Right cardiac atrium (tissue), 5 donors: ENCODE results near the gene ZCCHC13. TPM values are rescaled to one million over a fixed set of nuclear protein-coding genes. Genes with fewer than 3 reads are reported as not detected.
"Not testable (repeated sequence)": the region's sequence is repeated elsewhere in the genome, so short reads cannot be mapped to it uniquely, and the experiment has no call there.

Source experiments
- ATAC-seq, 2 donors: fragments of 200-7000 bp; cut with Tn5 transposase; one replicate each; pipeline versions ENCODE4 v1.8.0 to v1.9.1; 2020; ENCODE audit warnings: moderate library complexity in 2 of 2, mild to moderate bottlenecking in 1 of 2
- DNase-seq, 3 donors: peaks; one replicate each; pipeline ENCODE4 v3.0.0-alpha.2; 2020
- H3K27ac ChIP-seq: one replicate; pipeline ENCODE4 v1.5.1; 2013; ENCODE audit warnings: mild to moderate bottlenecking, low read length, control low read depth, moderate library complexity
- H3K27me3 ChIP-seq: one replicate; pipeline ENCODE4 v1.6.1; 2013; ENCODE audit not compliant: control insufficient read depth, insufficient read depth
- H3K4me1 ChIP-seq: one replicate; pipeline ENCODE4 v1.6.1; 2013; ENCODE audit warnings: low read length; ENCODE audit not compliant: control insufficient read depth, insufficient read depth
- H3K4me3 ChIP-seq: one replicate; pipeline ENCODE4 v1.5.1; 2013; ENCODE audit warnings: low read length, control low read depth
- H3K9me3 ChIP-seq: one replicate; pipeline ENCODE4 v1.6.1; 2013; ENCODE audit warnings: low read length; ENCODE audit not compliant: control insufficient read depth
- WGBS: extraction: QIAGEN DNeasy Blood & Tissue Kit; methylation state at CpG from one replicate; pipeline ENCODE4 v1.1.7; 2013; 5-methylcytosine and 5-hydroxymethylcytosine counted together
- intact Hi-C, 4 donors: fragments of 100-400 bp; cut with DNase I; formaldehyde crosslinking; loops; one replicate each; pipeline versions ENCODE4 v1.11.0 to v1.14.0; 2022 to 2023
- long read RNA-seq, 4 donors: library from polyadenylated mRNA; unstranded; transcript quantifications; one replicate each; pipeline ENCODE4 v2.0.0, GENCODE V29; 2020 to 2021
- polyA plus RNA-seq: library from polyadenylated mRNA; stranded (reverse); fragments of 200-250 nt; gene quantifications from one replicate; pipeline ENCODE4 v1.2.3, GENCODE V29; 2013
- total RNA-seq, 4 donors: library from RNA; stranded (reverse); fragmentation: NEBNext Ultra II Directional; extraction: Animal tissue kit (Norgen Biotek cat#: 25700); gene quantifications; one replicate each; pipeline ENCODE4 v1.2.1, GENCODE V29; 2021
- donor health status: healthy with polysubstance abuse.
- donor health status: DM: no; HTN: yes; CAD: no.
- donor health status: DM: no; HTN: no; CAD: no.
- donor health status: DM: no; HTN: yes; CAD: no; lungs with severe emphysema.
- donor health status: DM: yes; HTN: yes; CAD: no.

ZCCHC13 gene
- total RNA-seq (not detected), polyA plus RNA-seq (not detected)
- long read RNA-seq, donor 1 = 0 reads
- long read RNA-seq, donor 2 = 0 reads
- long read RNA-seq, donor 3 = 0 reads
- long read RNA-seq, donor 4 = 0 reads

- no peak within 1 kb of the TSS for H3K4me3 ChIP-seq
- no peaks in the 10 kb centered on the region for H3K27me3 ChIP-seq
- no peaks in the 10 kb centered on the region for H3K4me1 ChIP-seq
- ATAC-seq (no peak), DNase-seq (no peak)
- intact Hi-C loops = no loop called here
- no peaks in the 10 kb centered on the region for H3K9me3 ChIP-seq
- 95% methylated on average over 20 of the region's 20 CpGs for WGBS
- no peak within 1 kb of the TSS for H3K27ac ChIP-seq
Measured at GRCh38 chrX:74304016-74304415, at the start of gene ZCCHC13. ZCCHC13 (plus strand) TSS chrX:74304180; CDS start chrX:74304267, 87 bp downstream.

- 100% methylated on average over 1 of the region's 1 CpG for WGBS
- DNase-seq, ATAC-seq: not testable (repeated sequence)
Measured at GRCh38 chrX:74258111-74258510, 45.9 kb upstream of the ZCCHC13 start.

GRCh38 chrX:74259885-74260491 lies 44.0 kb upstream of the ZCCHC13 start:
- H3K27ac ChIP-seq = no peak overlapping the region
- no peaks in the 10 kb centered on the region for H3K4me1 ChIP-seq
- DNase-seq (no peak), ATAC-seq (no peak)
- H3K27me3 ChIP-seq = no peaks in the 10 kb centered on the region
- no peak overlapping the region for H3K4me3 ChIP-seq
- H3K9me3 ChIP-seq = no peaks in the 10 kb centered on the region
- WGBS = 73% methylated on average over 4 of the region's 4 CpGs
- intact Hi-C loops = no loop called here

More at GRCh38 chrX:74258111-74258510, 45.9 kb upstream of the ZCCHC13 start:
- H3K27me3 ChIP-seq, H3K27ac ChIP-seq, intact Hi-C loops, H3K4me1 ChIP-seq, H3K4me3 ChIP-seq, H3K9me3 ChIP-seq: not testable (repeated sequence)

- no peaks in the 10 kb centered on the region for H3K9me3 ChIP-seq
- no peaks in the 10 kb centered on the region for H3K27me3 ChIP-seq
- H3K4me1 ChIP-seq = no peaks in the 10 kb centered on the region
- WGBS = 100% methylated on average over 1 of the region's 1 CpG
- intact Hi-C loops = no loop called here
- ATAC-seq (no peak), DNase-seq (no peak)
- no peak overlapping the region for H3K27ac ChIP-seq
- H3K4me3 ChIP-seq = no peak overlapping the region
Measured at GRCh38 chrX:74262452-74263209, 41.3 kb upstream of the ZCCHC13 start.

- Histone ChIP-seq H3K27ac (no peak overlapping the region), H3K9me3 (no peaks in the 10 kb centered on the region), H3K4me3 (no peak overlapping the region), H3K27me3 (no peaks in the 10 kb centered on the region), H3K4me1 (no peaks in the 10 kb centered on the region)
- DNase-seq (no peak), ATAC-seq (no peak)
- WGBS = 89% methylated on average over 3 of the region's 3 CpGs
- intact Hi-C loops = no loop called here
Measured at GRCh38 chrX:74270393-74270792, 33.6 kb upstream of the ZCCHC13 start.

- H3K4me1 ChIP-seq = no peaks in the 10 kb centered on the region
- no peaks in the 10 kb centered on the region for H3K27me3 ChIP-seq
- intact Hi-C loops = no loop called here
- H3K4me3 ChIP-seq = no peak overlapping the region
- no peak overlapping the region for H3K27ac ChIP-seq
- DNase-seq = no peak
- WGBS = 95% methylated on average over 2 of the region's 2 CpGs
- no peaks in the 10 kb centered on the region for H3K9me3 ChIP-seq
- ATAC-seq = no peak
Measured at GRCh38 chrX:74272230-74272629, 31.8 kb upstream of the ZCCHC13 start.

GRCh38 chrX:74274516-74274915 lies 29.5 kb upstream of the ZCCHC13 start:
- WGBS = 79% methylated on average over 5 of the region's 5 CpGs
- Histone ChIP-seq H3K4me3 (no peak overlapping the region), H3K4me1 (no peaks in the 10 kb centered on the region), H3K9me3 (no peaks in the 10 kb centered on the region), H3K27me3 (no peaks in the 10 kb centered on the region), H3K27ac (no peak overlapping the region)
- intact Hi-C loops = no loop called here
- ATAC-seq (no peak), DNase-seq (no peak)

GRCh38 chrX:74277320-74277719 lies 26.7 kb upstream of the ZCCHC13 start:
- intact Hi-C loops = no loop called here
- WGBS = 85% methylated on average over 3 of the region's 3 CpGs
- DNase-seq (no peak), ATAC-seq (no peak)
- H3K4me1 ChIP-seq = no peaks in the 10 kb centered on the region
- H3K9me3 ChIP-seq = no peaks in the 10 kb centered on the region
- H3K4me3 ChIP-seq = no peak overlapping the region
- H3K27me3 ChIP-seq = no peaks in the 10 kb centered on the region
- H3K27ac ChIP-seq = no peak overlapping the region

- WGBS = 96% methylated on average over 1 of the region's 1 CpG
- ATAC-seq (no peak), DNase-seq (no peak)
- intact Hi-C loops = no loop called here
- no peaks in the 10 kb centered on the region for H3K4me1 ChIP-seq
- no peak overlapping the region for H3K27ac ChIP-seq
- H3K9me3 ChIP-seq = no peaks in the 10 kb centered on the region
- no peaks in the 10 kb centered on the region for H3K27me3 ChIP-seq
- H3K4me3 ChIP-seq = no peak overlapping the region
Measured at GRCh38 chrX:74277846-74278245, 26.1 kb upstream of the ZCCHC13 start.

- Histone ChIP-seq H3K27ac (no peak overlapping the region), H3K27me3 (no peaks in the 10 kb centered on the region), H3K4me1 (peaks cover 2% of the 10 kb centered on the region), H3K4me3 (no peak overlapping the region), H3K9me3 (no peaks in the 10 kb centered on the region)
- intact Hi-C loops = no loop called here
- WGBS = 91% methylated on average over 3 of the region's 3 CpGs
- ATAC-seq = no peak
- DNase-seq = no peak
Measured at GRCh38 chrX:74280759-74281158, 23.2 kb upstream of the ZCCHC13 start.

- DNase-seq (no peak), ATAC-seq (no peak)
- 27% methylated on average over 1 of the region's 1 CpG for WGBS
- Histone ChIP-seq H3K9me3 (no peaks in the 10 kb centered on the region), H3K27ac (no peak overlapping the region), H3K4me3 (no peak overlapping the region), H3K4me1 (peaks cover 2% of the 10 kb centered on the region), H3K27me3 (no peaks in the 10 kb centered on the region)
- intact Hi-C loops = no loop called here
Measured at GRCh38 chrX:74284391-74284952, 19.5 kb upstream of the ZCCHC13 start.
